Measurements from ENCODE around the gene CEP70.

GRCh38 chr3:138638641-138639040, 44.6 kb upstream of the CEP70 start:
- TF ChIP-seq CTCF (IDR thresholded peaks at IDR 0.05), result no peak
- no peak for TF ChIP-seq POLR2A (IDR thresholded peaks at IDR 0.05)
